ENCODE data around the gene GGT7. TPM values are rescaled to one million over a fixed set of nuclear protein-coding genes. Genes with fewer than 3 reads are reported as not detected.
"Not testable (repeated sequence)": the region's sequence is repeated elsewhere in the genome, so short reads cannot be mapped to it uniquely, and the experiment has no call there.

GGT7 gene
- total and polyA plus RNA-seq, 2 of the 4 experiments (the other 2 are of a cell fraction): 3.4 to 25.9 TPM

- DNase-seq; H2AFZ ChIP-seq (replicated peaks; ENCODE audit: low read length, poor library complexity); dilution Hi-C loops (cut with HindIII; ENCODE audit: low sequenced_read_pairs, unreplicated experiment); H3K4me1 ChIP-seq (ENCODE audit: control insufficient read depth, insufficient read depth, low read length); H3K4me3 ChIP-seq (ENCODE audit: insufficient read depth, low read depth, low read length); H3K27ac ChIP-seq (ENCODE audit: insufficient read depth, low read length); H3K27me3 ChIP-seq (ENCODE audit: control insufficient read depth, insufficient read depth, low read length); H3K18ac ChIP-seq (ENCODE audit: low read depth, low read length); H3K56ac ChIP-seq (ENCODE audit: extremely low read depth, insufficient read depth, low read length); BruUV-seq (replicated peaks); H3K9me1 ChIP-seq (ENCODE audit: insufficient read depth, low read length); H3K9me3 ChIP-seq (ENCODE audit: control insufficient read depth, insufficient read depth, low read length); H4K91ac ChIP-seq (ENCODE audit: insufficient read depth, low read depth, low read length); intact Hi-C loops (cut with micrococcal nuclease); H4K20me1 ChIP-seq (ENCODE audit: insufficient read depth, low read length); H4K8ac ChIP-seq (ENCODE audit: low read depth in 2 of 2, low read length in 2 of 2); H2BK15ac ChIP-seq (ENCODE audit: low read depth, low read length); H2AK9ac ChIP-seq (replicated peaks; ENCODE audit: low read depth, low read length, poor library complexity); H3K4me2 ChIP-seq (ENCODE audit: low read depth, low read length); H3K4ac ChIP-seq (ENCODE audit: low read depth, low read length); H3K36me3 ChIP-seq (ENCODE audit: control insufficient read depth, insufficient read depth, low read length); H2BK5ac ChIP-seq (ENCODE audit: low read depth, low read length, poor library complexity, severe bottlenecking); H3K9ac ChIP-seq (ENCODE audit: low read depth, low read length); ATAC-seq (ENCODE audit: low read depth); H2BK120ac ChIP-seq (ENCODE audit: low read depth, low read length); POLR2A ChIA-PET (ENCODE audit: unreplicated experiment); H4K5ac ChIP-seq (ENCODE audit: low read depth, low read length); H2AK5ac ChIP-seq (ENCODE audit: low read depth, low read length); H3K23ac ChIP-seq (ENCODE audit: low read depth, low read length); H2BK20ac ChIP-seq (ENCODE audit: low read depth, low read length); in situ Hi-C loops (cut with MboI; ENCODE audit: low sequenced_read_pairs); H3K14ac ChIP-seq (replicated peaks; ENCODE audit: low read depth, low read length): not testable (repeated sequence)
- CTCF ChIA-PET: interaction anchor here (0.7 to 1.1 kb wide), 3 partner anchors 67 to 281 kb away, joined by 3 to 7 read pairs (median 3); no protein-coding TSS in a partner anchor
- peaks cover 12 to 24% of the 10 kb centered on the region in 2 experiments for H3K79me1 ChIP-seq (ENCODE audit: low read depth in 1 of 2, low read length in 2 of 2)
- WGBS, 2 experiments (ENCODE audit: extremely low coverage in 2 of 2, insufficient read length in 1 of 2): 96% methylated on average over 3 of the region's 7 CpGs; no CpG with 5 or more reads in 1 of the 2 experiments
These were observed 8.3 kb upstream of the GGT7 start for GRCh38 chr20:34880971-34881370.
